Measurements from ENCODE around the gene NOPCHAP1.

NOPCHAP1 gene

DNA sequence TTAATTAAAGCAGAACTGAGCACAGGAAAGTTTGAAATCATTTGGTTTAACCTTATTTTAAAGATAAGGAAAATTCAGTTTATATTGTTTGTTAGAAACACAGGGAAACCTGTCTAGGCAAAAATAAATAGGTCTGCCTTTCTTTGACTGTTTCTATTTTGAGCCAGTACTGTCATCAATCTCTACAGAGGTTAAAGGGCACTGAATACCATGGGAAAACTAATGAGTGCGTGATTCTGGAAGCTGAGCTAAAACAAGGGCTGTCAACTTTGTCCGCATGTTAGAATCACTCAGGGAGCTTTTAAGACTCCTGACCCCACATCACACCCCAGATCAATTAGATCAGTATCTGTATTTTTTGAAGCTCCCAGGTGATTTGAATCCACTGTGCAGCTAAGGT lies 38.8 kb downstream of the NOPCHAP1 start:
- no peak for DNase-seq

DNA sequence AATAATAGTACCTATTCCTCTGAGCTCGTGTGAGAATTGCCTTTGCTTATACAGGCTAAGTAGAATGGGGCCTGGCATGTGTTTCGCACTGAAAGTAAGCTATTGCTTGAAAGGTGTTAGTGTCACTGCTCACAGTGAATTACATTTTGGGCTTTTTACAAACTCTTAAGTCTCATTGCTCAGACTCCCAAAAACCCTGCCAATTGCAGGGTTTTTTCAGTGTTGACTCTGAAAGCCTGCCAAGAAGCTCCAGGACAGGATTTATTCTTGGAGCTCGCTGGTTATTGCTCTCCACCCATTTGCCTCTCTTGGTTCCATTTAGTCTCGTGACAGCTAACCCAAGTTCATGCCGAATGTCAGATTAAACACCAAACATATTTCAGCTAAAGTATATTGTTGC lies 39.8 kb downstream of the NOPCHAP1 start:
- no peak for DNase-seq

DNA sequence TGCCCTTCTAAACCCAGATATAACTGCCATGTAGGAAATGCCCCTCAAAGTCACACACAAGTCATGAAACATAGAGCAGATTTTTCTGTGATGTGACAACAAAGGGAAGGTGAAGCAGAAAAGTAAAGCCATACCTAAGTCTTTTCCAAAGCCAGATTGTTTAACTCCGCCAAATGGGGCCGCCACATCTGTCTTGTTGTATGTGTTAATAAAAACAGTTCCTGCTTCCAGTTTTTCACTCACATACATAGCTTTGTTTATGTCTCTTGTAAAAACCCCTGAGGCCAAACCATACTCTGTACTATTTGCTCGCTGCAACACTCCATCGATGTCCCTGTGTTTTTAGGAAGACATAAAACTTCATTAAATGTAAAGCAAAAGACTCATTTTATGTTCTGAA lies 40.3 kb downstream of the NOPCHAP1 start:
- no peak for DNase-seq

DNA sequence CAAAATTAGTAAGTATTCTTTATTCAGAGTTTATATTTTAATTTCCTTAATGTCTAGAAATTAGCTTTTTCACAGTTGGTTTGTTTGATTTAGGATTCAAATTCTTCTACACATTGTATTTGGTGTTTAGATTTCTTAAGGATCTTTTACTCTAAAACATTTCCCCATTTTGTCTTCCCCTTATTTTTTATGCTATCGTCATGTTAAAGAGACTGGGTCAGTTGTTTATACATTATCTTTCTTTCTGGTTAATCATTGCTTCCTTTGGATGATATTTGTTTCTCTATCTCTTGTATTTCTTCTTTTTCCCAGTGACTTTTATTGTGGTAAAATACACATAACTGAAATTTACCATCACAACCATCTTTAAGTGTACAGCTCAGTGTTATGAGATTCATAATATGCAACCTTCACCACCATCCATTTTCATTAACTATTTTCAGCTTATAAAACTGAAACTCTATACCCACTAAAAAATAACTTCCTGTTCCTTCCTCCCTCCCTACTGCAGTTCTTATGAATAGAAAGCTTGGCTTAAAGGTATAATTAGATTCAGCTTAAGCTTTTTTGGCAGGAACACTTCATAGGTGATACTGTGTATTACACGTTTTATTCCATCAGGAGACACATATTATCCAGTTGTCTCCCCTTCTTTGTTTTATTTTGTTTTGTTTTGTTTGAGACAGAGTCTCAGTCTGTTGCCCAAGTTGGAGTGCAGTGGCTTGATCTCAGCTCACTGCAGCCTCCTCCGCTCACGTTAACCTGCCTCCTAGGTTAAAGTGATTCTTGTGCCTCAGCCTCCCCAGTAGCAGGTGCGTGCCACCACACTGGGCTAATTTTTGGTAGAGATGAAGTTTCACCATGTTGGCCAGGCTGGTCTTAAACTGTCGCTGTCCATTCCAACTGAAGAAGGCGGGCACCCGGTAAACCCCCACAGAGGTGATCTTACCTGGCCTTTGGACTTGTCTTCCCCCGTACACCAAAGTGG lies 45.0 kb downstream of the NOPCHAP1 start:
- DNase-seq: no peak

DNA sequence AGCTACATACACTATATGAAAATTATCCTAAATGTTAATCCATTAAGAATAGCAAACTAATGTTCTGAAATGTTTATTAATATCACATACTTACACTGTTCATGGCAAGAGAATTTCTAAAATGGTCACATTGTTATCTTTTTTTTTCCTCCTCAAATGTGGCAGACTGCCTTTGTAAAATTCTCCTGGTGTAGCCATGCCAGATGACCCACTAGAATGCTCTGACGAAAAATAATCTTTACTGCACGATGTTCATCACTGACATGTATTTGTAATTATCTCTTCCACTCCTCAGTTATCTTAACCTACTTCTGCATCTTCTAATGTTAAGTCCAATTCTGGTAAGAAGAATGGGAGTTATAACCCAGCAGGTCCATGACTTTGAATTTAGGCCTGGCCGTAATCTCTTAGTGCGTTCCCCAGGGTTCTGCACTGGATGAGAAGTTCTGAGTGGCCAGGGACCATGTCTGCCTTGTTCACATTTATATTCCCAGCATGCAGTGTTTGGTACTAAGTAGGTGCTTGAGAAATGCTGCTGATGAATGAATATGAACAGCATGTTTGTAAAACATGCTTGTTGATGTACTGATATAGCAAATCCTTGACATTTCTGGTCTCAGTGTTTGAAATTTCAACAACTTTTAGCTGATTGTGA lies 46.7 kb downstream of the NOPCHAP1 start:
- no peak for DNase-seq

DNA sequence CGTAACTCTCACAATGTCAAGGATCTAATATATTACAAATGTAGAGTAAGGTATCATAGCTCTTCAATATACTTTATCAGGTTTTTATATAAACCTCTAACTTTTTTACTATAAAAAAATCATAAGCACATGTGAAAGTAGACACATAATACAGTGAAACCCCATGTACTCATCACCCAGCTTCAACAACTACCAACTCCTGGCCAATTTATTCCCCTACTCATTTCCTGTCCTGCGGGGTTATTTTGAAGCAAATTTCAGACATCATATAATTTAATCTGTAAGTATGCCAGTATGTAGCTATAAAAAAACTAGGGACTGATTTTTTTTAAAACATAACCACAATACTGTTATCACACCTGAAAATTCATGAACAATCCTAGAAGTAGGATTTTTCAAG lies 47.7 kb downstream of the NOPCHAP1 start:
- no peak for DNase-seq
